ENCODE results near the gene ALPP.
"Not testable (repeated sequence)": the region's sequence is repeated elsewhere in the genome, so short reads cannot be mapped to it uniquely, and the experiment has no call there.

ALPP gene

DNA sequence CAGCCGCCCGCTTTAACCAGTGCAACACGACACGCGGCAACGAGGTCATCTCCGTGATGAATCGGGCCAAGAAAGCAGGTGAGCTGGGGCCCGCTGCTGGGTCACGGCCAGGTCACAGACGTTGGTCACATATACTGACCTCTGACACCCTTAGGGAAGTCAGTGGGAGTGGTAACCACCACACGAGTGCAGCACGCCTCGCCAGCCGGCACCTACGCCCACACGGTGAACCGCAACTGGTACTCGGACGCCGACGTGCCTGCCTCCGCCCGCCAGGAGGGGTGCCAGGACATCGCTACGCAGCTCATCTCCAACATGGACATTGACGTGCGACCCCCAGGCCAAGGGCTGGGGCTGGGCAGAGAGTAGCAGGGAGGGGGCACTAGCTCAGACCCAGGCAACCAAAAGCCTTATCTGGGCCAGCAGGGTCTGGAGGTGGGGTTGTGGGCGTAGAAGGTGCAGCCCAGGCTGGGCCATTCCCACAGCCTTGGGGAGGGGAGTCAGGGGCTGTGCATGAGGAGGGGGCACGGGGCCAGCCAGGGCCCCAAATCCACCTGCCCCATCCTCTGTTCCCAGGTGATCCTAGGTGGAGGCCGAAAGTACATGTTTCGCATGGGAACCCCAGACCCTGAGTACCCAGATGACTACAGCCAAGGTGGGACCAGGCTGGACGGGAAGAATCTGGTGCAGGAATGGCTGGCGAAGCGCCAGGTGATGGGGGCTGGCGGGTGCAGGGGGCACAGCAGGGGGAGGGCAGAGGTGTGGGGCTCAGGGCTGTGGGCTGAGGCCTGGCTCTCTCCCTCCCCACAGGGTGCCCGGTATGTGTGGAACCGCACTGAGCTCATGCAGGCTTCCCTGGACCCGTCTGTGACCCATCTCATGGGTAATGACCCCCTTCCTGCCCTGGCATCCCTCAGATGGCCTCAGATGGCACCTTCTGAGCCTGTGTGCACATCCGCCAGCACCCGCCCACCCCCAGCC is 1.3 kb downstream of the ALPP start:
- not testable (repeated sequence) for DNase-seq

DNA sequence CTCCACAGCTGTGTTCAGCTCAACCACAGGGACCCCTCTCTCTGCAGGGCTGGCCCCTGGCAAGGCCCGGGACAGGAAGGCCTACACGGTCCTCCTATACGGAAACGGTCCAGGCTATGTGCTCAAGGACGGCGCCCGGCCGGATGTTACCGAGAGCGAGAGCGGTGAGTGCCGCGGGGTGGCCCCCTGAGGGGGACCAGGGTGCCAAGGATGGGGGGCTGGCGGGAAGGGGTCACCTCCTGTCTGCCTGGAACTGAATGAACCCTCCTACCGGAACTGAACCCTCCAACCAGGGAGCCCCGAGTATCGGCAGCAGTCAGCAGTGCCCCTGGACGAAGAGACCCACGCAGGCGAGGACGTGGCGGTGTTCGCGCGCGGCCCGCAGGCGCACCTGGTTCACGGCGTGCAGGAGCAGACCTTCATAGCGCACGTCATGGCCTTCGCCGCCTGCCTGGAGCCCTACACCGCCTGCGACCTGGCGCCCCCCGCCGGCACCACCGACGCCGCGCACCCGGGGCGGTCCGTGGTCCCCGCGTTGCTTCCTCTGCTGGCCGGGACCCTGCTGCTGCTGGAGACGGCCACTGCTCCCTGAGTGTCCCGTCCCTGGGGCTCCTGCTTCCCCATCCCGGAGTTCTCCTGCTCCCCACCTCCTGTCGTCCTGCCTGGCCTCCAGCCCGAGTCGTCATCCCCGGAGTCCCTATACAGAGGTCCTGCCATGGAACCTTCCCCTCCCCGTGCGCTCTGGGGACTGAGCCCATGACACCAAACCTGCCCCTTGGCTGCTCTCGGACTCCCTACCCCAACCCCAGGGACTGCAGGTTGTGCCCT is 2.9 kb downstream of the ALPP start:
- not testable (repeated sequence) for DNase-seq

DNA sequence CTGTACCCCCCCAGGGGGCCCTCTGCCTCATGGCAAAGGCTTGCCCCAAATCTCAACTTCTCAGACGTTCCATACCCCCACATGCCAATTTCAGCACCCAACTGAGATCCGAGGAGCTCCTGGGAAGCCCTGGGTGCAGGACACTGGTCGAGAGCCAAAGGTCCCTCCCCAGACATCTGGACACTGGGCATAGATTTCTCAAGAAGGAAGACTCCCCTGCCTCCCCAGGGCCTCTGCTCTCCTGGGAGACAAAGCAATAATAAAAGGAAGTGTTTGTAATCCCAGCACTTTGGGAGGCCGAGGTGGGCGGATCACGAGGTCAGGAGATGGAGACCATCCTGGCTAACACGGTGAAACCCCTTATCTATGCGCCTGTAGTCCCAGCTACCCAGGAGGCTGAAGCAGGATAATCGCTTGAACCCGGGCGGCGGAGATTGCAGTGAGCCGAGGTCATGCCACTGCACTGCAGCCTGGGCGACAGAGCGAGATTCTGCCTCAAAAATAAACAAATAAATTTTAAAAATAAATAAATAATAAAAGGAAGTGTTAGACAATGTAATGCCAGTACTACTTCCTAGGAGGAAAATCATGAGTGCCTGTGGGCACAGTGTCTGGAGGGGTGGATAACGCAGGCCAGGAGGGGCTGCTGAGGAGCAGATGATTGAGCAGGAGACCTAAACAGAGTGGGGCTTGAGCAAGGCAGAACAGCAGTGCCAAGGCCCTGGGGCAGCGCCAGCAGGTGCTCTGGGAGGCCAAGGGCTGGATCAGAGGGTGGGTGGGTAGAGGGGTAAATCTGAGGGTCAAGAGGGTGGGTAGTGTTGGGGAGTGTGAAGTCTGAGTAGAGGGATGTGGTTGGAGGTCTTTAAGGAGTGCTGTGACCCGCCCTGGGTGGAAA is 4.0 kb downstream of the ALPP start:
- DNase-seq = no peak

DNA sequence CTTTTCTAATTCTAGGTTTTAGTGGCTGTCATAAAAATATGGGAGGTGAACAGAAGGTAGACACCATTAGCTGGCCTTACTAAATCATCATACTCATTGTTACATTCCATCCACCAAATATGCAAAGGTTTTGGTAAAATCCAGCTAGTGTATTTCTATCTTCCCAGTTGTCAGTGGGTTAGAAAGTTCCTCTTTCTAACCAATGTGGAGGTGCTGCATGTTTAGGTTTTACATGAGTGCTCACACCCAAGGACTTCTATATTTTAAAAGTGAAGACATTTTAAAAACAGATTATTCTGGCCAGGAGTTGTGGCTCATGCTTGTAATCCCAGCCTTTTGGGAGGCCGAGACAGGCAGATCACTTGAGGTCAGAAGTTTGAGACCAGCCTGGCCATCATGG is 5.9 kb downstream of the ALPP start:
- no peak for DNase-seq

DNA sequence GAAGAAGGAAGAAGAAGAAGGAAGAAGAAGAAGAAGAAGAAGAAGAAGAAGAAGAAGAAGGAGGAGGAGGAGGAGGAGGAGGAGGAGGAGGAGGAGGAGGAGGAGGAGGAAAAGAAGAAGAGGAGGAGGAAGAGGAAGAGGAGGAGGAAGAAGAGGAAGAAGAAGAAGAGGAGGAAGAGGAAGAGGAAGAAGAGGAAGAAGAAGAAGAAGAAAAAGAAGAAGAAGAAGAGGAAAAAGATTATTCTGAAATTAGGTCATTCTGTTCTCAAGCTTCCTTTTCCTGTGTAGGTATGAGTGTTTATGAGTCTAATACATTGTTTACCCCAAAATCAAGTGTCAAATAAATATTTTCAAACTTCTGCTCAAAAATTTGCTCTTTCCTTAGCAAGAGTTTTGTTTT is 6.5 kb downstream of the ALPP start:
- not testable (repeated sequence) for DNase-seq

DNA sequence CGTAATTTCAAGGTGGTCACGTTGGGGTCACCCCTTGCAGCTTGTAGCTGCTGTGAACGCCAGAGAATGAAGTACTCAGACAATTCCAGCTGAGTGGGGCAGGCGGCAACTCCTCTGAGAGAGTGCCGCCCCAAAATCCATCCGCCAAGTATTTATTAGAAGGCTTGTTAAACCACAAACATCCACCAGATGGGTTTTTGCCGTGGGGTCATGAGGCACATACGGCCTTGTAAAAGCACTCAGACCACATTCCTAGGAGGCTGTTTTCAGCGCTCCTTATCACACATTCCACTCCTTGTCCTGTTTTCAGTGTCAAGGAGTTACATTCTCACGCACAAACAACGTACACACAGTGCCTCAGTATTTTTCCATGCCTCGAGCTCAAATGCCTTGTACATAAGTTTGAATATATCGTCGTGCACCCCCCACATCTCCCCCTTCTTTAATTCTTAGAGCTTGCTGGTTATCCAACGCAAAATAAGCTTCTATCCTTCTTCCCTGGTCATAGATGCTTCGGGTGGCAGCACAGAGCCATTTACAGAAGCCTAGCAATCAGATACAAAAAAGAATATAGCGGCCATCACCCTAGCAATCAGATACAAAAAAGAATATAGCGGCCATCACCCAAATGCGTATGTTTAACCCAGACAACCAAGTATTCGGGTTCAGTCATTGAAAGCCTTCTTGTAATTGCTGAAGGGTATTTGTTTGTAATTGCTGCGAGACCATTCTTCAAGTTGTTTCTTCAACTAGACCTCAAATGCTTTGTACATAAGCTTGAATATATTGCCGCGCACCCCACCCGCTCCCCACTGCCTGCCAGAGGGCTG is 7.3 kb downstream of the ALPP start:
- DNase-seq = no peak

DNA sequence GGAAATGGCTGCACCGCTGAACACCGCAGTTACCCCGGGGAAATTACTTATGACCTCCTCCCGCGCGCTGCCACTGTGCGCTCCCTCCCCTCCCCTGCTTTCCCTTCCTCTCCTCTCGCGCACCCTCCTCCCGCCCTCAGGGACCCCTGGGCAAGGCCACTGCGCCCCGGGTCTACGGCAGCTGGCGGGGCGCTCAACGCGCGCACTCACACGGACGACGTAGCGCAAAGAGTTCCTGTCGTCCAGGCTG is 7.9 kb downstream of the ALPP start:
- DNase-seq = no peak

DNA sequence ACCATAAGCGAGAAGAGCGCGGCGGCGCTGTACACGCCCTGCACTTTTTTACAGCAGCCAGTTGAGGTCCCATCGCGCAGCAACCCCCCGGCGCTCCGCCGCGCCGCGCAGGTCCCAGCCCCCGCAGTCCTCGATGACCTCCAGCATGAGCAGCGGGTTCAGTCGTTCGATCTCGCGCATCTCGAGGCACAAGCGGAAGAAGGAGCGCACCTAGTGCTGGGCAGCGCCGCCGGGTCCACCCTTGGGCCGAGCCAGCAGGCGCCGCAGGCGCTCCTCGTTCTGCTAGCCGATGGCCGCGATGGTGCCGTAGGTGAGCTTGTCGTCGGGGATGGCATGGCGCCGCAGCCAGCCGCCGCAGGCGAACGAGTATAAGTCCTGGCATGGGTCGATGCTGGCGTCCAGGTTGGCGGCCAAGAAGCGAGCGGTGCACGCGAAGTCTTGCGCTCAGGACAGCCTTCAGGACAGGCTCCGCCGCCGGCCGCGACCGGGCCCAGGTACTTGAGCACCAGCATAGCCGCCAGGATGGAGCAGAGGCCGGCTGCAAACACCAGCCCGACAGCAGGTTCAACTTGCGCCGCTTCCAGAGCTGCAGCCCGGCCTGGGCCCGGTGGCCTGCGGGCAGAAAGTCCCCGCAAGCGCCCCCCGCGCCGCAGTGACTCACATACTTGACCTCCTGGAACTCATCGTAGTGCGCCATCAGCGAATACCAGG is 8.3 kb downstream of the ALPP start:
- no peak for DNase-seq

DNA sequence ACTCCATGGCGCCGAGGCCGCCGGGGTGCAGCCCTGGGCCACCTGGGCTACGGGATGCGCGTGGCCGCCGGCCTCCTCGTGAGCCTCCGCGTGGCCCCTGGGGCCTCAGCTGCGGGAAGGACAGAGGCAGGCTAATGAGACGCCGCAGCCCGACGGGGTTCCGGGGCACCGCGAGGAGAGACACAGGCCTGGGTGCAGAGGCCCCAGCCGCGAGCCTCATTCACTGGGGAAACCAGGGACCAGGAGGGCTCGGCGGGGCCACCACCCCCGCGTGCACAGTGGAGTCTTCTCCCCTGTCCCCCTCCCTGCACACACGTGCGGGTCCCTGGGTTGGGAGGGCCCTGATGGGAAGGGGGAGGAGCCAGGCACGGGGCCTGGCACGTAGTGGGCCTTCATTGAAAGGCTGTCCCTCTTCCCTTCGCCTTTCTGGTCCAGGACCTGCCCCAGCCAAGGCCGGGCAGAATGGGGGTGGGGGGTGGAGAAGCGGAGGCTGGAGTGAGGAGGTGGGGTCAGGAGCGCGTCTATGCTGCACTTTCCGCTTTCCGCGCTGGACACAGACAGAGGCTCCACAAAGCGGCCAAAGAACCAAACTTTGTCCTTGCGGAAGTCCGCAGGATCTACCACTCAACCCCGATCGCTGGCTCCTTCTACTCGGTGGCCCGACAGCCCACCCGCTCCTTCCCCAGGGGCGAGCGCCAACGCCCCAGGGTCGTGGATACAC is 9.1 kb downstream of the ALPP start:
- DNase-seq = no peak

DNA sequence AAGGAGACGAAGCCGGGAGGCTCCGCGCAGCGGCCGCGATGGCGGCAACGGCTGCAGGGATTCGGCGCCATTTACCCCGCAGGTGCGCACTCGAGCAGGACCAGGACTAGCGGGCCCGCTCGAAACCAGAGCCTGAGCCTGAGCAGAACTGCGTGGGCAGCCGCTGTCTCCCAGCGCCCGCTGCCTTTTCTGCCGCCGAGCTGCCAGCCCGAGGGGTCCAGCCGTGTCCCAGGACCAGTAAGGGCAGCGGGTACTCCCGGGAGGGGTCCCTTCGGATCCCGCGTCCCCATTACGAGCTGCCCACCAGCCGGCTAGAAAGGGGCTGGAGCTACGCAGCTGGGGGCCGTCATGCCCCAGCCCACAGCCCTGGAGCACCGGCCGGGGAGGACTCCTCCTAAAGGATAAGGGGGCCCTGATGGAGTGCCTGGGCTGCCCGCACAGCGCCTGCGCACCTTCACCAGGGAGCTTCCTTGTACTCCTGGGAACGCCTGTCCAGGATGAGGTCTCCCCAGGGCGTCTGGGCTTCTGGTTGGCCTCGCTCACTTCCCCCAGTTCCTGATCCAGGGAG is 9.9 kb downstream of the ALPP start:
- no peak for DNase-seq

DNA sequence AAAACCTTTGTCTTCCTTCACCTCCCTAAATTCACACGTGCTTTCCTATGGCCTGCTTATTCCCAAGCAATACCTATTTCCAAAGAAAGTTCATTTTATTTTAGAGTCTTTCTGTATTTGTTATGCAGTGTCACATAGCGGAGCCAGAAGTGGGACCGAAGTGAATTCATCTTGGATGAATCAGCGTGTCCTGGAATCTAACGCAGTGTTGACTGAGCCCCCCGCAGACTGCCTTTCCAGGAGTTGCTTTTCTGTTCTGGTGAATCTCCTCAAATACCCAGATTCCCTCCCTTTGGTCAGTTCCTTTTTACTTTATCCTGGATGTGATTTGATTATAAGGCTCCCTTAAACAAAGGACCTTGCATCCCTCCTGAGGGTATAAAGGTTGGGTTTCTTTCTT is 10.8 kb downstream of the ALPP start:
- DNase-seq = no peak

DNA sequence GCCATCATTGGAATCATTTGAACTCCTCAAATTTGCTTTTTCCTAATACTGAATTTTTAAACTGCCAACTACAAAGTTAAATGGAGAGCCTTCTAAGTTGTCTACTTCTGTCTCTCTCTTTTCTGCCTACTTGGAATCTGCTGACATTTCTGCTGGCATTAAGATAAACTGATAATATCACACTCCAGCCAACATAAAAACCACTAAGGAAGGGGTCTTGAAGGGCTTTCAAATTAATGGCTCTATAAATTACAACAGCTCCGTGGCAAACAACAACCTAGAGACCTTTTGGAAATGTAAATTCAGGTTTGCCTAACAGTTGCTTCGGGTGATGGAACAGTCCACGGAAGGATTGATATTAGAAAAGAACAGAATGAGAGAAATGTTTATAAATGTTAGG is 12.1 kb downstream of the ALPP start:
- no peak for DNase-seq

DNA sequence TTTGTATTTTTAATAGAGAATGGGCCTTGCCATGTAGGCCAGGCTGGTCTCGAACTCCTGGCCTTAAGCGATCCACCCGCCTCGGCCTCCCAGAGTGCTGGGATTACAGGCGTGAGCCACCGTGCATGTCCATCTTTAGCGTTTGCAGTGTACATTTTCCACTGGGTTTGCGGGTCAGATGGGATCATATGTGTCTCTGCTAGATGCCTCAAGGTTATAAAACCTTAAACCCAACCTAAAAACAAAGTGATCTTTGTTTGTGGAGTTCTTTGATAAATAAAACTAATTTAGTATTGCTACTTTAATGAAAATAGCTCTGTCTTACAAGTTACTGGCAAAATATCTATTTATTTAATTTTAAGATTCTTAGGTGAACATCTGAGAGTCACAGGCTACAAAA is 15.0 kb downstream of the ALPP start:
- DNase-seq = no peak

DNA sequence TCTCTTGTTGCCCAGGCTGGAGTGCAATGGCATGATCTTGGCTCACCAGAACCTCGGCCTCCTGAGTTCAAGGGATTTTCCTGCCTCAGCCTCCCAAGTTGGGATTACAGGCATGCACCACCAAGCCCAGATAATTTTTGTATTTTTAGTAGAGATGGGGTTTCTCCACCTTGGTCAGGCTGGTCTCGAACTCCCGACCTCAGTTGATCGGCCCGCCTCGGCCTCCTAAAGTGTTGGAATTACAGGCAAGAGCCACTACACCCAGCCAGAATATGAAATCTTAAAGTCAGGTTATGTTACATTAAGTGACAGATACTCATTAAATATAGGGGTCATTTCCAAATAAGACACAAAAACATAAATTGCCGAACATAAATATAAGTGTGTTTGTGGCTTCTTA is 15.9 kb downstream of the ALPP start:
- DNase-seq = not testable (repeated sequence)

DNA sequence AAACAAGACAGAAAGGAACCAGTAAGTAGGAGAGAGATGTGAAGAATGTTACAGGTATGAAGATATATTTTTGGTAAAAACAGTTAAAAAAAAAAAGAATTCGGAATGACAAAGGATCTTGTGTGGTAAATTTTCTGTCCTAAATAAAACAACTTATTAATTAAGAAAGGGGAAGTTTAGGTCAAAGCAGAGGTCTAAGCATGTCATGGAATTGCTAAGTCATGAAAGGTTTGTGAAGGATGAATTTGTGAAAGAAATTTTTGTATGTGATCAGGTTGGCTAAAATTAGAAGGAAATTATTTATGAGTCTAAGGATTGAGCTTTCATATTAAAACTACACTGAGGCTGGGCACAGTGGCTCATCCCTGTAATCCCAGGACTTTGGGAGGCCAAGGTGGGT is 17.0 kb downstream of the ALPP start:
- DNase-seq = no peak

DNA sequence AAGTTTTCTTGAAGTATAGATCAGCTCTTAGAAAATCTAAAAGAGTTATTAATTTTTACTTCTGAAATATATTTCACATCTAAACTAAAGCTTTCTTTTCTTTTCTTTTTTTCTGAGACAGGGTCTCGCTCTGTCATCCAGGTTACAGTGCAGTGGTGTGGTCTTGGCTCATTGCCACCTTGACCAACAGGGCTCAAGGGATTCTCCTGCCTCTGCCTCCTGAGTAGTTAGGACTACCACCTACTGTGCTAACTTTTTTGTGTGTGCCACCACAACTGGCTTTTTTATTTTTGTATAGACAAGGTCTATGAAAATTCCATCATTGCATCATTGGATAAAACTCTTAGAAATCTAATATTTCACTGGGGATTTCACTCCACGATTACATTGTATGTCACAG is 18.1 kb downstream of the ALPP start:
- no peak for DNase-seq

DNA sequence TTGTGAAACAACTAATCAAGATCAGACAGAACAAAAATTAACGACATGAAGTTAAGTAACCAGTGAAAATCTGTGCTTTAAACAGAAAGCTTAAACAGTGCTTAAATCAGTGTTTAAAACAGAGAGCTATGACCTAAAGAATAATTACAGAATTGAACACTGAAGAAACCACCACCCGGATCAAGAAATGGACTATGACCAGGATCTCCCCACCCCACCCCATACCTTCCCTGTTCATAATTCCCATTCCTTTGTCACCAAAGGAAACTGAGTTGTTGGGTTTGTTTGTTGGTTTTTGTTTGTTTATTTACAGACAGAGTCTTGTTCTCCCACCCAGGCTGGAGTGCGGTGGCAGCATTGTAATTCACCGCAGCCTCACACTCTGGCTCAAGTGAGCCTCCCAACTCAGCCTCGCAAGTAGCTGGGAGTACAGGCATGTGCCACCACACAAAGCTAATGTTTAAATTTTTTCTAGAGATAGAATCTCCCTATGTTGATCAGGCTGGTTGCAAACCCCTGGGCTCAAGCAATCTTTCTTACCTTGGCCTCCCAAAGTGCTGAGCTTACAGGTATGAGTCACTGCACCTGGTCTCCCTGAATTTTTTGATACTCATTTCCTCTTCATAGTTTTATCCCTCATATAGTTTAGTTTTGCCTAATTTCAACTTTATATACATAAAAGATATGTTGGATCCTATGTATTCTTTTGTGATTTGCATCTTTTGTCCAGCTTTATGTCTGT is 19.9 kb downstream of the ALPP start:
- no peak for DNase-seq

Data from nucleus accumbens (tissue), 56 donors.